ENCODE results near the gene NTM. TPM values are rescaled to one million over a fixed set of nuclear protein-coding genes. Genes with fewer than 3 reads are reported as not detected.

Gene NTM
- total and polyA plus RNA-seq, 7 donors = 0.07 to 1.1 (median 0.22) TPM; not detected in 2

DNA sequence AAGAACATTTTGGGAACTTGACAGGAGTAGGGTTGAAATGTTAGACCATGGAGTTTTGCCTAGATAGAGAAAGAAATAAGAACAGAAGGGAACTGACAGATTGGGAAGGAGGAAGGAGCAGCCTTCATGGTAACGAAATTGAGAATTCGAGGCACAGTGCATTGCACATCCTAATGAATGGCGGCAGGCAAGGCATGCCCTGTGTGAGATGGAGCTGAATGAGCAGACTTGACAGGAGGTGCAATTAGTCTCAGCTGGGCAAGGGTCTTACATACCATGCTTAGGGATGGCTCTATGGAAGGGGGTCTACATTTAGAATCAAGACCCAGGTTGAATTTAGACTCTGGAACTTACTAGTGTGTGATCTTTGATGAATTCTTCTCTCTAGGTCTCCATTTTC, 25.0 kb upstream of the NTM start:
- Histone ChIP-seq H3K27me3 (ENCODE audit: insufficient read depth in 3 of 3, low read length in 2 of 3) (peaks cover 0 to under 1% (median 0%) of the 10 kb centered on the region in 3 donors), H3K9me3 (no peaks in the 10 kb centered on the region), H3K4me1 (no peaks in the 10 kb centered on the region), H3K27ac (no peak overlapping the region), H3K4me3 (no peak overlapping the region), H3K36me3 (ENCODE audit: insufficient read depth in 1 of 2, low read depth in 1 of 2) (no peaks in the 10 kb centered on the region)
- intact Hi-C loops (cut with DNase I) = no loop called here
- no peak for DNase-seq
- no peak for TF ChIP-seq CTCF (IDR thresholded peaks at IDR 0.05)
- no peak for ATAC-seq
- WGBS, 3 donors = 89 to 99% (median 89%) methylated on average over 3 of the region's 3 CpGs

DNA sequence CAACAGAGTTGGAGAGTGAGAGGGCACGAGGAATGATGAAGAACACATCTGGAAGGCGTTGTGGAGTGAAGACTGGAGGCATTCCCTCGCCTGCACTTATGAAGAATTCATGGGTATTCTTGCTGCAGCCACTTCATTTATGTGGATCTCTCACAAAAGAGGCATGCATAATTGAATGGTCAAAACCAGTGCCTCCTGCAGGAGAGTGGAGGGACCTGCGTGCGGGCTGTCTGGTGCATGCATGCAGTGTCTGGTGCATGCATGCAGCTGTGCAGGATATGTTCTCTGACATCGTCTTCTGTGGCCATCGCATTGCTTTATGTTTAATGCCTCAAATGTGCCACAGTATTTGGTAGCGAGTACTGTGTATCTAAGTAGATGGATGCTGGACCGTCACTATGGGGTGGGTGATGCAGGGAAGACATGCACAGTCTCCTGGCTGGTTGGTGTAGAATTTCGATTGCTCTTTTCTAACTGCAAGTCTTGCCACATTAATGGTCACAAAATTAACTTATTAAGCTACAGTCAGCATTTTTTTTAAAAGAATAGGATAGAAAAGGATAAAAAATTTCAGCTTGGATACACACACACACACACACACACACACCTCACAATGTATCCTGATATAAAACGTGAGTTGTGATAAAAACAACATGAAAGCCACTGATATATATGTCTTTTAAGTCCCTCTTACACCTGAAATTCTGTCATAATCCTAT, 20.9 kb upstream of the NTM start:
- H3K4me1 ChIP-seq = no peaks in the 10 kb centered on the region
- TF ChIP-seq CTCF (IDR thresholded peaks at IDR 0.05) = no peak
- no peaks in the 10 kb centered on the region for H3K27me3 ChIP-seq (ENCODE audit: insufficient read depth in 3 of 3, low read length in 2 of 3)
- intact Hi-C loops (cut with DNase I) = no loop called here
- H3K36me3 ChIP-seq (ENCODE audit: insufficient read depth in 1 of 2, low read depth in 1 of 2) = no peaks in the 10 kb centered on the region
- WGBS, 3 donors = 75 to 78% (median 75%) methylated on average over 11 of the region's 11 CpGs
- H3K27ac ChIP-seq = no peak overlapping the region
- no peak for ATAC-seq
- no peak for DNase-seq
- no peaks in the 10 kb centered on the region for H3K9me3 ChIP-seq
- no peak overlapping the region for H3K4me3 ChIP-seq

DNA sequence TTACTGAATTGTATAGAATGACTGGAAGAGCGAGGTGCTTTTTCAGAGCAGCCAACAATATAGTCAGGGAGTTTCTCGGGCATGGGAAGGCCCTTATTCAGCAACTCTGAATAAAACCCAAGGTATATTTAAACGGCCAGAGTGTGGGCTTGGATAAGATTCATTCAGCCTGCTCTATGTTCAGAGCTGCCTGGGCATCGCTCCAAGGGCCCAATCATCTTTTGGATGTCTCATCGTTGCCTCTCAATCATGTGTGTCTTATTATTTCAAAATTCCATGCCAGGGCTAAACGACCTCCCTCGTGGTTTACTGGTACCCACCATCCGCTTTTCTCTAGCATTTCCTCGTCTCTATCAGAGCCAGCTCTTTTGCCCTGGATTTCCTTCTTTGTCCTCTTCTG, 19.5 kb upstream of the NTM start:
- no peaks in the 10 kb centered on the region for H3K9me3 ChIP-seq
- TF ChIP-seq CTCF (IDR thresholded peaks at IDR 0.05) = no peak
- H3K27me3 ChIP-seq (ENCODE audit: insufficient read depth in 3 of 3, low read length in 2 of 3) = no peaks in the 10 kb centered on the region
- no peaks in the 10 kb centered on the region for H3K36me3 ChIP-seq (ENCODE audit: insufficient read depth in 1 of 2, low read depth in 1 of 2)
- H3K27ac ChIP-seq = no peak overlapping the region
- 63 to 69% (median 67%) methylated on average over 9 of the region's 9 CpGs for WGBS, 3 donors
- ATAC-seq (no peak), DNase-seq (no peak)
- H3K4me1 ChIP-seq = no peaks in the 10 kb centered on the region
- intact Hi-C loops (cut with DNase I) = no loop called here
- no peak overlapping the region for H3K4me3 ChIP-seq

DNA sequence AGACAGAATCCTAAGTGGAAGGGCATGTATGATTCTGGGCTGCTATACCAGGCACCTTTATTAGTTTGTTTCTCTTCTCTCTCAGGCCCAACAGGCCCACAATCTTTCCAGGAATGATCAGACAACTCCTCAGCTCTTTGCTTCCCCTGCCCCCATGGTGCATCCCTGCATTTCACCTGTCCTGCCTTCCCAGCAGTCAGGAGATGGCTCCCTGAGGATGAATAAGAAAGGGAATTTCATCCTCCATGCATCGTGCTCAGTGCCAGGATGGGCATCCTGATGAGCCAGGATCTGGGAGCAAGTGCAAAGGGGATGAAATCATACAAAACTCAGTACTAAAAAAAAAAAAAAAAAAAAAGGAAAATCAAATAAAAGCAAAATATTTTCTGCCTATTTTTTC, 18.6 kb upstream of the NTM start:
- no peak for TF ChIP-seq CTCF (IDR thresholded peaks at IDR 0.05)
- H3K9me3 ChIP-seq = no peaks in the 10 kb centered on the region
- H3K4me1 ChIP-seq = no peaks in the 10 kb centered on the region
- no peaks in the 10 kb centered on the region for H3K36me3 ChIP-seq (ENCODE audit: insufficient read depth in 1 of 2, low read depth in 1 of 2)
- intact Hi-C loops (cut with DNase I) = no loop called here
- H3K27ac ChIP-seq = no peak overlapping the region
- ATAC-seq = no peak
- no peak for DNase-seq
- H3K27me3 ChIP-seq (ENCODE audit: insufficient read depth in 3 of 3, low read length in 2 of 3) = no peaks in the 10 kb centered on the region
- WGBS, 3 donors = 15 to 36% (median 21%) methylated on average over 1 of the region's 1 CpG
- H3K4me3 ChIP-seq = no peak overlapping the region

GRCh38 chr11:131353766-131354165, 16.6 kb upstream of the NTM start:
- H3K9me3 ChIP-seq = no peaks in the 10 kb centered on the region
- H3K36me3 ChIP-seq (ENCODE audit: insufficient read depth in 1 of 2, low read depth in 1 of 2) = no peaks in the 10 kb centered on the region
- WGBS, 3 donors = 69 to 71% (median 71%) methylated on average over 2 of the region's 2 CpGs
- H3K27me3 ChIP-seq (ENCODE audit: insufficient read depth in 3 of 3, low read length in 2 of 3) = no peaks in the 10 kb centered on the region
- intact Hi-C loops (cut with DNase I) = no loop called here
- TF ChIP-seq CTCF (IDR thresholded peaks at IDR 0.05) = no peak
- ATAC-seq (no peak), DNase-seq (no peak)
- no peaks in the 10 kb centered on the region for H3K4me1 ChIP-seq
- no peak overlapping the region for H3K4me3 ChIP-seq
- H3K27ac ChIP-seq = no peak overlapping the region

Data from psoas muscle (tissue), 8 donors.